NCI-H2029 (cell line): ENCODE data around the gene AGPAT4.
"Not testable (repeated sequence)": the region's sequence is repeated elsewhere in the genome, so short reads cannot be mapped to it uniquely, and the experiment has no call there.

ENCODE experiments used
- DNase-seq: peaks from one replicate; lab custom pipeline; 2025; lab: John Stamatoyannopoulos, UW

The AGPAT4 gene, protein sequence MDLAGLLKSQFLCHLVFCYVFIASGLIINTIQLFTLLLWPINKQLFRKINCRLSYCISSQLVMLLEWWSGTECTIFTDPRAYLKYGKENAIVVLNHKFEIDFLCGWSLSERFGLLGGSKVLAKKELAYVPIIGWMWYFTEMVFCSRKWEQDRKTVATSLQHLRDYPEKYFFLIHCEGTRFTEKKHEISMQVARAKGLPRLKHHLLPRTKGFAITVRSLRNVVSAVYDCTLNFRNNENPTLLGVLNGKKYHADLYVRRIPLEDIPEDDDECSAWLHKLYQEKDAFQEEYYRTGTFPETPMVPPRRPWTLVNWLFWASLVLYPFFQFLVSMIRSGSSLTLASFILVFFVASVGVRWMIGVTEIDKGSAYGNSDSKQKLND

DNA sequence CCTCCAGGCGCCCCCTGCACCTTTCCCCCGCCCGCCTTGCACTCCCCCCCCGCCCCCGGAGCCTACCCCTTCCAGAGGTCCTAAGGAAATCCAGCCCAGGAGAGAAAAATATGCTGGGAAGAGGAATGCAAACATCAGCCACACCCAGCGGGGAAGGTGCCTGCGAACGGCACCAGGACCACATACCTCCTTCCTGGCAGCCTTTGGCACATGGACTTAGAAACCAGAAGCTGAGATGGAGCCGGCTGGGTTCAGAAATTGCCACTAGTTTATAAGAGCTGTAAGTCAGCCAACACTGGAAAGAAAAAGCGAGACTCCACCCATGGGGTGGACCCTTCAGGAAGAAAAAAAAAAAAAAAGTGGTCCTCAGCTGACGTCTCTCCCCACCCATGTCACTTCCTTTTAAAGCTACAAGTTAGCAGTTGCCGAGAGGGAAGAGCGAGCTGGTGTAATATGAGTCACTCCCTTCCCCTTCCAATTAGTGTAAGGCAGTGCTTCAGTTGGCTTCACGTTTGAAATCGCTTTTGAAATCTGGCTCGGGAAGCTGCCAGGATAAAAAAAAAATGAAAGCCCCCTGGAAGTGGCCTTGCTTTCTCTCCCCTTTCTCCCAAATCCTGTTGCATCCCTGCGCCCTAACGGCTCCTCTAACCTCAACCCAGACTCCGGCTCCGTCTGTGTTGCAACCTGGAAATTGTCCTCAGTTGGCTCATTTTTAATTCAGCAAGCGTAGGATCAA lies at the start of gene AGPAT4:
Gene AGPAT4, minus strand, starts transcription at position 310 of the 736 bp plus-strand sequence. CDS start 41,848 bp downstream, outside the sequence.
- peak; percentile 81 for DNase-seq

DNA sequence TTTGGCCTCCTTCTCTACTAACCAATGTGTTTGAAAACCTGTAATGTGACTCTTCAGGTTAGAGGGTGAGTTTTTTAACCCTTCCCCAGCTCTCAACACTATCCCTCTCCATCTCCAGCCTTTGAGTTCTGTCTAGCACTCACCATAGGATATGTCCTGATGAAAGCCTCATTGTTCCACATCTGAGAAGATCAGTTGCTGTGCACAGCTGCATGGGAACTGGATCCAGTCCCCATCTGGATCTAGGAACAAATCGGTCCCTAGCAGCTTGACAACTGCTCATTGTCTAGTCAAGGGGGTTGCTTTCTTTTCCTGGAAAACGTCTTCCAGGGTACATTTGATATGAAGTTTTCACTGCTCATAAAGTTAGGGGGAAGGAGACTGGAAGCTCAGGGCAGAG lies 45.4 kb upstream of the AGPAT4 start:
- DNase-seq: no peak

DNA sequence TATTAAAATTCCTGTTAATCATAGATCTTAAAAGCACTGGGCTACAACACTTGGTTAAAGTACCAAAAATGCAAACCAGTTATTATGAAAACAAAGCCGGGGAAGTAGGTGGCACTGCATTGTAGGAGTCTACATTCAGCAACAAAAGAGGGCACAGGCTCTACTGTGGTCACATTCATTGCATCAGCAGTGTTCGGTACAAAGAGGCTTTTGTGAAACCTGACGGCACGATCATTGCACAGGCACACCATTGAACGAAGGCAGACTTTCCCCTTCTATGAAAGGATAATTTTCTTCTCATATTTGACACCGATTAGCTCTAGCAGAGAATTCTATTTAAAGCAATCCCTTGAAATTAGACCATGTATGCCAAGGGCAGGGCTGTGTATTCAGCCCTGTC lies 44.6 kb upstream of the AGPAT4 start:
- DNase-seq: no peak

DNA sequence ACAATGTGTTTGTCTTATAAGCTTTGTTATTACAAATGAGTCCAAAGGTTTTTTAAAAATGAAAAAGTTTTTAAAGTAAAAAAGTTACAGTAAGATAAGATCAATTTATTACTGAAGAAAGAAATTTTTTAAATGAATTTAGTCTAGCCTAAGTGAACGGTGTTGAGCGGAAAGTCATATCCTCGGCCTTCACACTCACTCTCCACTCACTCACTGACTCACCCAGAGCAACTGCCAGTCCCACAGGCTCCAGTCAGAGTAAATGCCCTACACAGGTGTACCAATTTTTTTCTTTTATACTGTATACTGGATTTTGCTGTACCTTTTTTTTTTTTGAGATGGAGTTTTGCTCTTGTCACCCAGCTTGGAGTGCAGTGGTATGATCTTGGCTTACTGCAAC lies 42.7 kb upstream of the AGPAT4 start:
- DNase-seq: no peak

DNA sequence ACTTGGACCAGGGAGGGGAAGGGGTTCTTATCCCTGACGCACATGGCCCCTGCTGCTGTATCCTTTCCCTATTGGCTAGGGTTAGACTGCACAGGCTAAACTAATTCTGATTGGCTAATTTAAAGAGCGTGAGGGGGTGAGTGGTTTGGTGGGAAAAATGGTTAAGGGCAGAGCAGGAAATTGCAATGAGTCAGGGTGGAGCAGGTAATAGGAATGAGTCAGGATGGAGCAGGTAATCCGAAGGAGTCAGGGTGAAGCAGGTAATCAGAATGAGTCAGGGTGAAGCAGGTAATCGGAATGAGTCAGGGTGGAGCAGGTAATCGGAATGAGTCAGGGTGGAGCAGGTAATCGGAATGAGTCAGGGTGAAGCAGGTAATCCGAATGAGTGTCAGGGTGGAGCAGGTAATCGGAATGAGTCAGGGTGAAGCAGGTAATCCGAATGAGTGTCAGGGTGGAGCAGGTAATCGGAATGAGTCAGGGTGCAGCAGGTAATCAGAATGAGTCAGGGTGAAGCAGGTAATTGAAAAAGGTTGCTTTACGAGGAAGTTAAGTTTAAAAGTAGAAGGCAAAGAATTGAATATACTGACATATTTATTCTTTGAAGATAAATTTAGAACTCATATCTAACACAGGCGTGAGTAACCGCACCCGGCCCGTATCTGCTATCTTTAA lies 41.5 kb upstream of the AGPAT4 start:
- DNase-seq: not testable (repeated sequence)

DNA sequence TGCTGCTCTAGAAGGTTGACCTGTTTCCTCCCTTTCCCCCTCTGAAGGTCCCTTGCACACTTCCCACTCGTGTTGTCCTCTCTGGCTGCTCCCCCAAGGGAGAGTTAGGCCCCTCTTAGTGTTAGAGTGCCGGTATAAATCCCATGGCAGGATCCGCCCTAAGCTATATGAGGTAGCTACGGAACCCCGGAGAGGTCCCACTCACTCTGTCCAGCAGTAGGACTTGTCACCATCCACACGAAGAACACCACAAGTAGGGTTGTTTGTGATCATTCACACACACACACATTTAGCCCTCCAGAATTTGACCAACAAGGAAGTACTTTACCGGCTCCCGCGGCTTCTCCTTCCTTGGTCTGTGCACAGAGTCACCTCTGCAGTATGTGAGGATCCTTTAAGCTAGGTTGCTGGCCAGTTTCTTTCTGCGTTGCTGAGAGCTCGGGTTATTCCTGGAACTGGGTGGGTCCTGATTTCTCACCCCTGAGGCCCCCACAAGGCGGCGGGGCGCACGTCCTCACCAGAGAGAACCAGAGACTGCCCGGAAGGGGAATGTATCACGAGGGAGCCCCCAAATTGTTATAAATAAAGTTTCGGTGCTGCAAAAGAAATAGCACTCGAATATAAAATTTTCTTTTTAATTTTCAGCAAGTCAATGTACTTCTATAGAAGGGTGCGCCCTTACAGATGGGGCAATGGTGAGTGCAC lies 40.8 kb upstream of the AGPAT4 start:
- not testable (repeated sequence) for DNase-seq

DNA sequence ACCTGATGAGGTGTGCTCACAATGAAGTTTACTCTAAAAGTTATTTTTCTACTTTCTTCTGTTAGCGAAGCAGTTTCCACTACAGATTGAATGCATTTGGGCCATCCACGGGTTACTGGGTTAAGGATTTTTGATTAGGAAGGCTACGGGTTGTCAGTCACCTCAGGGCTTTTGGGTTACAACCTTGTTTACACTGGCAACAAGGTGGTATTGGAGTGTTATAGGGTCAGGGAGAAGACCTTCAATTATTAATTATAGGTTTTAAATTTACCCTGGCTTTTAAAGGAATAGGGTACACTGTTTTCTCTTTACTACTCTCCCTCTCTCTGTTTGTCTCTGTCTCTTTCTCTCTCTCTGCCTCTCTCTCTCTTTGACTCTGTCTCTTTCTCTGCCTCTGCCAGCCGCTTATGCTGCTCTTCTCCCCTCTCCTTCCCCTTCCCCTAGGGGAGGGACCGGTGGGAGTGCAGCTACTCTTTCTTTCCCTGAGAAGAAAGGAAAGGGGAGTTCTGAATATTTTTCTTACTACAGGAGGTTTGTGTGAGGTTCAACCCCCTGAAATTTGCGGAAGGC lies 40.2 kb upstream of the AGPAT4 start:
- DNase-seq: no peak

DNA sequence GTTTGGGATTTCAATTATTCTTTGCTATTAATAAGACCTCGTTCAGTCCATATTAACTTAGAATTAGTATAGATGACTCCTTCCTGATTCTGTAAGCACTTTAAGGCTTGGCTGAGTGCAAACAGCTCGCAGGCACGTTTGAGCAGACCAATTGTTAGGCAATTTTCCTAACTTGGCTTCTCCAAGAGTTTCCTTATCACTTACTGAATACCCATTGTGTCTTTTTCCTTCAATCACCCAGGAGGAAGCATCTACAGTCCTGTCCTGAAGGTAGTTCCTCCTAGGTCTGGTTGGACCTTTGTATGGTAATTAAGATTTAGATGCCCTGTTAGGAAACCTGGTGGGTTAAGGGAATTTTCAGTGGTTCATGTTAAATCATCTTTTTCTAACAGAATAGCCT lies 39.6 kb upstream of the AGPAT4 start:
- not testable (repeated sequence) for DNase-seq

DNA sequence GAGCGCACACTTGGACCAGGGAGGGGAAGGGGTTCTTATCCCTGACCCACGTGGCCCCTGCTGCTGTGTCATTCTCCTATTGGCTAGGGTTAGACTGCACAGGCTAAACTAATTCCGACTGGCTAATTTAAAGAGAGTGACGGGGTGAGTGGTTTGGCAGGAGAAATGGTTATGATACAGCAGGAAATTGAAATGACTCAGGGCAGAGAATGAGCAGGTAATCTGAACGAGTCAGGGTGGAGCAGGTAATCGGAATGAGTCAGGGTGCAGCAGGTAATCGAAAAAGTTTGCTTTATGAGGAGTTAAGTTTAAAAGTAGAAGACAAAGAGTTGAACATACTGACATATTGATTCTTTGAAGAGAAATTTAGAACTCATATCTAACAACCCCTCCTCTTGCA lies 35.9 kb upstream of the AGPAT4 start:
- DNase-seq: not testable (repeated sequence)

DNA sequence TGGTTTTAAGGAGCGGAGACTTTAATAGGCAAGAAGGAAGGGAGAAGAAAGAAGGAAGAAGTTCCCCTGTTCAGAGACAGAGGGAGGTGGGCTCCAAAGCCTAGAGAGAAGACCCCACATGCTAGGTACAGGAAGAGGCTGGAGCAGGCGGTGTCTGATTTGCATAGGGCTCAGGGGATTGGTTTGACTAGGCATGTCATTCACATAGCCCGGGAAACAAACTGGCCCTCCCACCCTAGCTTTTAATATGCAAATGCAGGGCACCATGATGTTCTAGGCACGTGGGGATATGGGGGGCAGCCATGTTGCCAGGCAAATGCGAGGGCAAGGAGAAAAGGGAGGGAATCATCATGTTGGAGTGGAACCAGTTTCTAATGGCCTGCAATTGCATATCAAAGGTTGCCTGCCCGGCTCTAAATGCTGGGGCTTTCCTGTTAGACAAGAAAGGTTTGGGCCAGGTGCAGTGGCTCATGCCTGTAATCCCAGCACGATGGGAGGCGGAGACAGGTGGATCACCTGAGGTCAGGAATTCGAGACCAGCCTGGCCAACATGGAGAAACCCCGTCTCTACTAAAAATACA lies 34.3 kb upstream of the AGPAT4 start:
- DNase-seq: no peak

DNA sequence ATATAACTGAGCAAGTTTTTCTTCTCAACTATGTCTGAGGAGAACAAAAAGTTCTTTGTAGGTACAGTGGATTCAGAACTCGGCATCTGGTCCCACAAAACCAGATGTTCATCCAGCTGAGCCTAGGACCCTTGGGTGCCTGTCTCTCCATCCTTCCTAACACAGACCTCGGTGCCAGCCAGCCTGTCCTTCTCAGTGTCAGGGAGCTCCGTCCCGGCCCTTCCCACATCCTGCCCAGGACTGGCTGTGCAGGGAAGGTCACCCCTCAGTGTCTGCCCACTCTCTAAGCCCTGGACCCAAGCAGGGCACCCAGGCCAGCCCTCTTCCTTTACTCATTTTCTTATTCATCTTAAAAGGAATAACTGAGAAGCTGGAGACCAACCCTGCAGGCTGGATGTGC lies 32.0 kb upstream of the AGPAT4 start:
- no peak for DNase-seq

DNA sequence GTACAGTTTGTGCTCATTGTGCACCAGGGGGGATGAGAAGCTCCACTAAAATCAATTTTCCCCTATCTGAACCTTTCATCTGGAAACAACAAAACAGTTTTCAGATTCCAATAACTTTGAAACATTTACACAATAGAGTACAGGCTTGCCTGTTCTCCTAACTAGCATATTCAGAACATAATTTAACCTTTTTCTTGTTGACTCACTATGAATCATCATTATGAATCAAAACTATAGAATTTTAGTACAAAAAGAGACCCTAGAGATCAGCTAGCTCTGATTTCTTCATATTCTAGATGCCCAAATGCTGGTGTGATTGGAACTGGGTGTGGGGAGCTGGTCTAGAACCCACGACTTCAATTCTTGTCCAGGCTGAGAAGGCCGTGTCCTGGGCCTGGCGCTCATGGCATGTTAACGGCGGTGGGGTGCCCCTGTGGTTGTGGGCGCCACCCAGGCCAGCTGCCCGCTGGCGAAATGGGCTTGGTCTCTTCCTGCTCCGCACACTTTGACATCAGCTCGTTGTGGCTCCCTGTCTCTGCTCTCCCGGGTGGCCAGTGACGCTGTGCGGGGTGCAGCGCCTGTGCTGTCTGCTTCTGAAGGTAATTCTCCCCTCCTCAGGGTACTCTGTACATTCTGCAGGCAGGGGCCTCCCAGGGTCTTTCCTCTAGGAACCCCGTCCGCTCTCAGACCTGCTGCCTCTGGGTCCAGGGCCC lies 29.9 kb upstream of the AGPAT4 start:
- no peak for DNase-seq

DNA sequence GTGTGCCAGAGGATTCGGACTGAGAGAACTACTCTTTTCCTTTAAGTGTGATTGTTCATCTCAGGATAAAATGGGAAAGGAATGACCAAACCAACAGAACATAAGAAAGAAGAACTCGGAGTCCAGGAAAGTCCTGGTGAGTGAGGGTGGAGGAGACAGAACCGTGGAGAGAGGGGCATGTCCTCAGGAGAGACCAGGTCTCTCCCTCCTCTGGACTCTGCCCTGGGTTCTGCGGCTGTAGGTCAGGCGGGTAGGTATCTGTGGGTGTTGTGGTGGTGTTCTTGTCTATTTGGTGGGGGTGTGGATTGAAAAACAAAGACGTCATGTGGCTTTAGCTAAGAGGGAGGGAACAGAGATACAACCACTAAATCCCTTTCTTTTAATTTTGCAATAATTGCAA lies 29.1 kb upstream of the AGPAT4 start:
- DNase-seq: no peak

DNA sequence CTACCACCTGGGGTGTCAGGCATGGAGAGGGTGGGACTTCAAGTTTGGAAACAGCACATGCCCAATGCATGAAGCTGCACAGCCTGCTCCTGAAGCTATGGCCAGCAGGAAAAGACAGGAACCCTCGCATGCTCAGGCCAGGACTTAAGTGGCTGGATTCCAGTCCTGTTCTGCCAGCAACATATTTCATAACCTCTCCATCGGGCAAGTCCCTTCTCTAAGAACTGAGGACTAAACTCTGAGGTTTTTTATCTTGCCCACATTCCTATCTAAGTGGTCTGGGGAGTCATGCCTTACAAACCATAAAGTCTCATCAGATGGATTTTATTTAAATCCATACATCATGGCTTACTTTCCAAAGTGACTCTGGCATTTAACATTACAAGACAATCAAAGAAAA lies 27.5 kb upstream of the AGPAT4 start:
- DNase-seq: no peak

DNA sequence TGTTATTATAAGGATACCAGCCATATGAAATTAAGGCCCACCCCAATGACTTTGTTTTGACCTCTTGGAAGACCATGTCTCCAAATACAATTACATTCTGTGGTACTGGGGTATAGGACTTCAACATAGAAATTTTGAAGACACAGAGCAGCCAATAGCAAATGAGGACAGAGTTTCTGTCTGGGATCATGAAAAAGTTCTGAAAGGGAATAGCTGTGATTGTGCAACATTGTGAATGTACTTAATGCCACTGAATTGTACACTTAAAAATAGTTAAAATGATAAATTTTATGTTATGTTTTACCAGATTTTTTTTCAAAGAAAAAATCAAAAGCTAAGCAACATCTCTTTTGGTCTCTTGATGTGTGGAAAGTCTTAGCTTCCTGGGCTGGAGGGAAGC lies 27.0 kb upstream of the AGPAT4 start:
- DNase-seq: no peak

DNA sequence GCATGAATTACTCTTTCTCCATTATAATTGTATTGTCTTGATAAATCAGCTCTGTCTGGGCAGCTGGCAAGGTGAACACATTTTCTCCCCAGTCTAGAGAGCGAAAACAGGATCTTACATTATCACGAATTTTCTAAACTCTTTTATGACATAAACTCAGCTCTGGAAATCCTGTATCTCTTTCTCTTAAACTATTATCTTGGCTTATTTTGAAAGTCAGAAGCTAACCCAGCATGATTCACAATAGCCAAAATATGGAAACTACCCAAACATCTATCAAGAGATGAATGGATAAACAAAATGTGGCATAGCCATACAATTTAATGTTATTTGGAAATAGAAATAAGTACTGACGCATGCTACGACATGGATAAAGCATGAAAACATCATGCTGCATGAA lies 25.9 kb upstream of the AGPAT4 start:
- DNase-seq: no peak

DNA sequence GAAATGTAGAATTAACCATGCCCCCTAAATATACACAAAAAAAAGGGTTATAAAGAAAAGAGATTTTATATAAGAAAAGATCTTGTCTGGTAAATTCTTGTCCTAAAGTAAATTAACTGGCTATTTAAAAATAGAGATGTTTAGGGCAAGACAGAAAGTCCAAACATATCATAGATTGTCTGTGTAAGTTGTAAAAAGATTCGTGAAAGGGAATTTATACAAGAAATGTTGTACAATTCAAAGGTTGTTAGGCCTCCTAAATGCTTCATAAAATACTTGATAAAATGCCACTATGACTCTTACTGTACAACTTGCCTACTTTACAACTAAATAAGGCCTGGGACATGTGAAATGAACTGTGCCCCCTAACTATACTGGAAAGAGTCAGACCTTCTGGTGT lies 21.9 kb upstream of the AGPAT4 start:
- no peak for DNase-seq

DNA sequence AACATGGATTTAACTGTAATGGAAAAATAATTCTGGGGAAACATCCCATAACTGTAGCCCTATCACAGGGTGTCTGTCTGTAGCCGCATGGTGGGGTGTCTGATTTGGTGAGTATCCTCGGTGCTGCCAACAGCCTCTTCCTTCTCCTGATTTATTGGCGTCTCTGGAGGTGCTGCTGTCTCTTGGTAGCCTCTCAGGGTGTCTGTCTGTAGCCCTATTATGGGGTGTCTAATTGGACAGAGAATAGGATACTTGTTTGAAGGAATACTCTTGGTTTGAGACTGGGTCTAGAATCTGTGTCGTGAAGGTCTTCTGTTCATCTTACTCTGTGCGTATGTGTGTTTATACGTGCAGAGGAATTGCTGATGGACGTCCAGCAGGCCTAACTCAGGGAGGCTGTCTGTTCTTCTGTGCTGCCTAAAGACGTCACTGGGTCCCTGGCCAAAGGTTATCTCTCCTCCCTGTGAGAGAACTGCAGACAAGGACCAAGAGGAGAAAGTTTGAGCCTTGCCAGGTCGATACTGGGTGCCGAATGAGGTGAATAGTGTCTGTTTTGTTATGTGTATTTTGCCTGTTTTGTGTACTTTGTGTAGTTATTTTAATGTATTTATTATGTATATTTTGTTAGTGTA lies 18.9 kb upstream of the AGPAT4 start:
- DNase-seq: no peak

DNA sequence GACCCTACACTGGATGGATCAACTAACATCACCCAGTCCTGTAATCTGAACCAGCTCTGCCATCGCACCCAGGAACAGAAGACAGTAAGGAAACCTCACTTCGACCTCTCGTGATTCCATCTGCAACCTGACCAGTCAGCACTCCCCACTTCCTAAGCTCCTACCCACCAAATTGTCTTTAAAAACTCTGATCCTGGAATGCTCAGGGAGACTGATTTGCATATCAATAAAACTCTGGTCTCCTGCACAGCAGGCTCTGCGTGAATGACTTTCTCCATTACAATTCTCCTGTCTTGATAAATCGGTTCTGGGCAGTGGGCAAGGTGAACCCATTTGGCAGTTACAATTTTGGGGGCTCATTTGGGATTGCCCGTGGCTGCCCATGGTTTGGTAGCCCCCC lies 18.3 kb upstream of the AGPAT4 start:
- DNase-seq: no peak

DNA sequence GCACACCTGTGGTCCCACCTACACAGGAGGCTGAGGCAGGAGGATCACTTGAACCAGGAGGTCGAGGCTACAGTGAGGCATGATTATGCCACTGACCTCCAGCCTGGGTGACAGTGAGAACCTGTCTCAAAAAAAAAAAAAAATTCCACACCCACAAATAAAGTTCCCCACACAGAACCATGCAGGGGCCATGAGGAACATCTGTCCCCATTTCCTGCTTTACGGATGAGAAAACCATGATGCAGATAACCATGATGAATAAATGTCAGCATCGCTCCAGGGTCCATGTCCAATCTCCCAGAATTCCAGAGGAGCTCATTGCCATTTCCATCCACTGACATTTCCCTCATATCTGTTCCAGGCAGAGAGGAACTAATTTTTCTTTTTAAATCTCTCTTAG lies 16.9 kb upstream of the AGPAT4 start:
- DNase-seq: no peak

DNA sequence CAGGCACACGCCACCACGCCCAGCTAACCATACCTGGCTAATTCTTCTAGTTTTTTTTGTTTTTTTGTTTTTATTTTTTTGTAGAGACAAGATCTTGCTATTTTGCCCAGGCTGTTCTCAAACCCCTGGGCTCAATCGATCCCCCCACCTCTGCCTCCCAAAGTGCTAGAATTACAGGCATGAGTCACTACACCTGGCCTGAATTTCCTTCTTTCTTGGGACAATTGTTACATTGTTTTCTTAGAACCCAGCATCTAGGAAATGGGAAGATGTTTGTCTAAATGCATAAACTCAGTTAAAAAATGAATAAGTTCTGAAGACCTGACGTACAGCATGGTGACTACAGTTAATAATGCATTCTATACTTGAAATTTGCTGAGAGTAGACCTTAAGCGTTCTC lies 10.8 kb upstream of the AGPAT4 start:
- DNase-seq: no peak
